ENCODE measurements around the gene EIF2B2. TPM values are rescaled to one million over a fixed set of nuclear protein-coding genes. Genes with fewer than 3 reads are reported as not detected.

EIF2B2 gene
- polyA plus RNA-seq, 4 donors, result 36.2 to 50.8 (median 44.8) TPM

- Histone ChIP-seq H3K4me1 (ENCODE audit: control insufficient read depth in 3 of 3, insufficient read depth in 2 of 3, low read depth in 1 of 3, low read length in 2 of 3) (peaks cover 0 to 14% (median 5%) of the 10 kb centered on the region in 3 donors), H3K36me3 (ENCODE audit: control insufficient read depth in 3 of 3, insufficient read depth in 2 of 3, low read depth in 1 of 3, low read length in 3 of 3) (no peaks in the 10 kb centered on the region), H3K27ac (ENCODE audit: low read depth in 1 of 3, low read length in 2 of 3) (no peak overlapping the region), H3K27me3 (ENCODE audit: control insufficient read depth in 3 of 3, insufficient read depth in 3 of 3, low read length in 3 of 3) (no peaks in the 10 kb centered on the region), H3K4me3 (ENCODE audit: low read depth in 1 of 3, low read length in 3 of 3) (no peak overlapping the region), H3K9me3 (ENCODE audit: control insufficient read depth in 2 of 2, insufficient read depth in 1 of 2, low read depth in 1 of 2, low read length in 1 of 2) (no peaks in the 10 kb centered on the region)
- WGBS, 3 donors, result 85 to 88% (median 86%) methylated on average over 11 of the region's 11 CpGs
- DNase-seq, result no peak
- no peak for FAIRE-seq
Measured at GRCh38 chr14:74976264-74977113, 26.2 kb upstream of the EIF2B2 start.

GRCh38 chr14:74977164-74977900 is 25.4 kb upstream of the EIF2B2 start:
- Histone ChIP-seq H3K4me1 (ENCODE audit: control insufficient read depth in 3 of 3, insufficient read depth in 2 of 3, low read depth in 1 of 3, low read length in 2 of 3) (peaks cover 0 to 14% (median 5%) of the 10 kb centered on the region in 3 donors), H3K27ac (ENCODE audit: low read depth in 1 of 3, low read length in 2 of 3) (no peak overlapping the region), H3K27me3 (ENCODE audit: control insufficient read depth in 3 of 3, insufficient read depth in 3 of 3, low read length in 3 of 3) (no peaks in the 10 kb centered on the region), H3K4me3 (ENCODE audit: low read depth in 1 of 3, low read length in 3 of 3) (no peak overlapping the region), H3K9me3 (ENCODE audit: control insufficient read depth in 2 of 2, insufficient read depth in 1 of 2, low read depth in 1 of 2, low read length in 1 of 2) (no peaks in the 10 kb centered on the region), H3K36me3 (ENCODE audit: control insufficient read depth in 3 of 3, insufficient read depth in 2 of 3, low read depth in 1 of 3, low read length in 3 of 3) (no peaks in the 10 kb centered on the region)
- DNase-seq, result no peak
- 85 to 91% (median 88%) methylated on average over 12 of the region's 12 CpGs for WGBS, 3 donors
- FAIRE-seq, result no peak

GRCh38 chr14:74977901-74978385 is 24.8 kb upstream of the EIF2B2 start:
- Histone ChIP-seq H3K36me3 (ENCODE audit: control insufficient read depth in 3 of 3, insufficient read depth in 2 of 3, low read depth in 1 of 3, low read length in 3 of 3) (no peaks in the 10 kb centered on the region), H3K9me3 (ENCODE audit: control insufficient read depth in 2 of 2, insufficient read depth in 1 of 2, low read depth in 1 of 2, low read length in 1 of 2) (no peaks in the 10 kb centered on the region), H3K27me3 (ENCODE audit: control insufficient read depth in 3 of 3, insufficient read depth in 3 of 3, low read length in 3 of 3) (no peaks in the 10 kb centered on the region), H3K4me3 (ENCODE audit: low read depth in 1 of 3, low read length in 3 of 3) (no peak overlapping the region), H3K4me1 (ENCODE audit: control insufficient read depth in 3 of 3, insufficient read depth in 2 of 3, low read depth in 1 of 3, low read length in 2 of 3) (peaks cover 0 to 14% (median 5%) of the 10 kb centered on the region in 3 donors), H3K27ac (ENCODE audit: low read depth in 1 of 3, low read length in 2 of 3) (no peak overlapping the region)
- 62 to 69% (median 67%) methylated on average over 6 of the region's 6 CpGs for WGBS, 3 donors
- DNase-seq (no peak), FAIRE-seq (no peak)

GRCh38 chr14:74978416-74978947 is 24.2 kb upstream of the EIF2B2 start:
- H3K27me3 ChIP-seq (ENCODE audit: control insufficient read depth in 3 of 3, insufficient read depth in 3 of 3, low read length in 3 of 3), result no peaks in the 10 kb centered on the region
- H3K9me3 ChIP-seq (ENCODE audit: control insufficient read depth in 2 of 2, insufficient read depth in 1 of 2, low read depth in 1 of 2, low read length in 1 of 2), result no peaks in the 10 kb centered on the region
- peaks cover 0 to 13% (median 5%) of the 10 kb centered on the region in 3 donors for H3K4me1 ChIP-seq (ENCODE audit: control insufficient read depth in 3 of 3, insufficient read depth in 2 of 3, low read depth in 1 of 3, low read length in 2 of 3)
- no peak overlapping the region for H3K27ac ChIP-seq (ENCODE audit: low read depth in 1 of 3, low read length in 2 of 3)
- no peaks in the 10 kb centered on the region for H3K36me3 ChIP-seq (ENCODE audit: control insufficient read depth in 3 of 3, insufficient read depth in 2 of 3, low read depth in 1 of 3, low read length in 3 of 3)
- WGBS, 3 donors, result 86 to 92% (median 86%) methylated on average over 11 of the region's 11 CpGs
- H3K4me3 ChIP-seq (ENCODE audit: low read depth in 1 of 3, low read length in 3 of 3), result no peak overlapping the region
- FAIRE-seq, result no peak
- no peak for DNase-seq

- H3K4me1 ChIP-seq (ENCODE audit: control insufficient read depth in 3 of 3, insufficient read depth in 2 of 3, low read depth in 1 of 3, low read length in 2 of 3), result peaks cover 0 to 8% (median 2%) of the 10 kb centered on the region in 3 donors
- H3K36me3 ChIP-seq (ENCODE audit: control insufficient read depth in 3 of 3, insufficient read depth in 2 of 3, low read depth in 1 of 3, low read length in 3 of 3), result no peaks in the 10 kb centered on the region
- no peaks in the 10 kb centered on the region for H3K27me3 ChIP-seq (ENCODE audit: control insufficient read depth in 3 of 3, insufficient read depth in 3 of 3, low read length in 3 of 3)
- WGBS, 3 donors, result 76 to 85% (median 84%) methylated on average over 4 of the region's 4 CpGs
- DNase-seq (no peak), FAIRE-seq (no peak)
- H3K9me3 ChIP-seq (ENCODE audit: control insufficient read depth in 2 of 2, insufficient read depth in 1 of 2, low read depth in 1 of 2, low read length in 1 of 2), result no peaks in the 10 kb centered on the region
- H3K4me3 ChIP-seq (ENCODE audit: low read depth in 1 of 3, low read length in 3 of 3), result no peak overlapping the region
- no peak overlapping the region for H3K27ac ChIP-seq (ENCODE audit: low read depth in 1 of 3, low read length in 2 of 3)
Measured at GRCh38 chr14:74979029-74979428, 23.7 kb upstream of the EIF2B2 start.

- Histone ChIP-seq H3K27ac (ENCODE audit: low read depth in 1 of 3, low read length in 2 of 3) (no peak overlapping the region), H3K36me3 (ENCODE audit: control insufficient read depth in 3 of 3, insufficient read depth in 2 of 3, low read depth in 1 of 3, low read length in 3 of 3) (no peaks in the 10 kb centered on the region), H3K9me3 (ENCODE audit: control insufficient read depth in 2 of 2, insufficient read depth in 1 of 2, low read depth in 1 of 2, low read length in 1 of 2) (no peaks in the 10 kb centered on the region), H3K4me3 (ENCODE audit: low read depth in 1 of 3, low read length in 3 of 3) (no peak overlapping the region), H3K27me3 (ENCODE audit: control insufficient read depth in 3 of 3, insufficient read depth in 3 of 3, low read length in 3 of 3) (no peaks in the 10 kb centered on the region), H3K4me1 (ENCODE audit: control insufficient read depth in 3 of 3, insufficient read depth in 2 of 3, low read depth in 1 of 3, low read length in 2 of 3) (peaks cover 0 to 2% (median 0%) of the 10 kb centered on the region in 3 donors)
- DNase-seq (no peak), FAIRE-seq (no peak)
- 74 to 79% (median 77%) methylated on average over 23 of the region's 23 CpGs for WGBS, 3 donors
Measured at GRCh38 chr14:74979442-74980397, 23.0 kb upstream of the EIF2B2 start.

GRCh38 chr14:74980398-74980730 is 22.4 kb upstream of the EIF2B2 start:
- 81 to 89% (median 88%) methylated on average over 4 of the region's 4 CpGs for WGBS, 3 donors
- H3K4me1 ChIP-seq (ENCODE audit: control insufficient read depth in 3 of 3, insufficient read depth in 2 of 3, low read depth in 1 of 3, low read length in 2 of 3), result no peaks in the 10 kb centered on the region
- no peaks in the 10 kb centered on the region for H3K36me3 ChIP-seq (ENCODE audit: control insufficient read depth in 3 of 3, insufficient read depth in 2 of 3, low read depth in 1 of 3, low read length in 3 of 3)
- H3K27me3 ChIP-seq (ENCODE audit: control insufficient read depth in 3 of 3, insufficient read depth in 3 of 3, low read length in 3 of 3), result no peaks in the 10 kb centered on the region
- no peaks in the 10 kb centered on the region for H3K9me3 ChIP-seq (ENCODE audit: control insufficient read depth in 2 of 2, insufficient read depth in 1 of 2, low read depth in 1 of 2, low read length in 1 of 2)
- H3K27ac ChIP-seq (ENCODE audit: low read depth in 1 of 3, low read length in 2 of 3), result no peak overlapping the region
- H3K4me3 ChIP-seq (ENCODE audit: low read depth in 1 of 3, low read length in 3 of 3), result no peak overlapping the region
- no peak for FAIRE-seq
- no peak for DNase-seq
